NB4 (cell line): ENCODE data around the gene TFPI2.

Experiments
- DNase-seq: peaks from one replicate; pipeline ENCODE4 v3.0.0; 2010; ENCODE audit warnings: low read depth
- H3K4me3 ChIP-seq: one replicate; pipeline ENCODE4 v1.5.1; 2011; ENCODE audit warnings: mild to moderate bottlenecking, low read depth, low read length, moderate library complexity
- CTCF ChIP-seq: IDR thresholded peaks from one replicate; pipeline ENCODE4 v1.5.1; 2012; ENCODE audit warnings: low read depth, low read length
- MAX ChIP-seq: IDR thresholded peaks from 2 replicates; pipeline ENCODE4 v1.6.1; 2011; ENCODE audit warnings: low read depth, low read length
- MYC ChIP-seq: IDR thresholded peaks from 2 replicates; pipeline ENCODE4 v1.6.1; 2011; ENCODE audit warnings: low read depth, low read length
- POLR2A ChIP-seq: IDR thresholded peaks from 2 replicates; pipeline ENCODE4 v1.6.1; 2011; ENCODE audit warnings: mild to moderate bottlenecking; ENCODE audit not compliant: insufficient read length; ENCODE audit errors: extremely low read depth

TFPI2 gene

GRCh38 chr7:93858857-93859256 lies 31.7 kb downstream of the TFPI2 start:
- TF ChIP-seq MYC, result no peak
- TF ChIP-seq MAX, result no peak
- no peak for DNase-seq

DNA sequence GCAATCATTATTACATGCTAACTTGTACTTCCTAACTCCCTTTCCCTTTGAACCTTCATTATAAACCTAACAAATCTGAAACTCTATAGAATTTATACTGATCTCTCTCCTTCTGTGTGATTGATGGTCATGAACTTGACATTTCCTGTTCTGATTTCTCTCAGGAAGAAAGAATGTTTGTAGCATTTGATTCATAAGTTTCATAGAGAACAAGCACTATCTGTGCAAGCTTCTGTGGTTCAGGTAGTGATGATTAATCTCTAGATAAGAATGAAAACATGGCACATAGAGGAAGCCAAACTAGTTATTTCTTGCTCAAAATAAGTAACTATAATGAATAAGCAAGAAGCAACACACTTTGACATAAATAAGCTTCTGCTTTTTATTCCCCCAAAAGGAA lies 34.2 kb downstream of the TFPI2 start:
- no peak for DNase-seq
- H3K4me3 ChIP-seq, result no peak overlapping the region
- no peak for TF ChIP-seq CTCF
- no peak for TF ChIP-seq MAX
- no peak for TF ChIP-seq POLR2A
- TF ChIP-seq MYC, result no peak

More at GRCh38 chr7:93858857-93859256, 31.7 kb downstream of the TFPI2 start:
- no peak overlapping the region for H3K4me3 ChIP-seq

DNA sequence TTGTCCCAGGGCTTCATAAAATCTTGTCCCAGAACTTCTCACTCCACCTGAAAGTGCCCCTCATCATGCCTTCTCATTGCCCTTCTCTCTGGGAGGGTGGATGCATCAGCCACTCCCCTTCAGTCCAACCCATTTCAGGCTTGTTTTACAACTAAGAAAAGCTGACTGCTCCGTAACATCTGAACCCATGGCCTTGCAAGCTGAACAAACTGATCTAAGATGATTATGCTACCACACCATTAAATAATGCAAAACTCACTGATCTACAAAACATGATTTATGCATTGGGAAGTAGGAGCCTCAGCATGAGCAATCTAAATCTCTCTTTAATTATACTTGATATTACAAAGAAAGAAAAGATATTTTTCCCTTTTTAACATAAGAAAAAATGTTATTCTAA lies 34.8 kb downstream of the TFPI2 start:
- TF ChIP-seq POLR2A, result no peak
- no peak for TF ChIP-seq MYC
- TF ChIP-seq CTCF, result no peak
- TF ChIP-seq MAX, result no peak
- DNase-seq, result no peak
- no peak overlapping the region for H3K4me3 ChIP-seq

- TF ChIP-seq POLR2A, result no peak
- no peak for TF ChIP-seq CTCF
- no peak for TF ChIP-seq MYC
- TF ChIP-seq MAX, result no peak
- H3K4me3 ChIP-seq, result no peak overlapping the region
- no peak for DNase-seq
These were observed 36.1 kb downstream of the TFPI2 start for GRCh38 chr7:93854480-93854879.

GRCh38 chr7:93851536-93851935 lies 39.0 kb downstream of the TFPI2 start:
- H3K4me3 ChIP-seq, result no peak overlapping the region
- TF ChIP-seq POLR2A, result no peak
- TF ChIP-seq MAX, result no peak
- no peak for TF ChIP-seq CTCF
- no peak for DNase-seq

DNA sequence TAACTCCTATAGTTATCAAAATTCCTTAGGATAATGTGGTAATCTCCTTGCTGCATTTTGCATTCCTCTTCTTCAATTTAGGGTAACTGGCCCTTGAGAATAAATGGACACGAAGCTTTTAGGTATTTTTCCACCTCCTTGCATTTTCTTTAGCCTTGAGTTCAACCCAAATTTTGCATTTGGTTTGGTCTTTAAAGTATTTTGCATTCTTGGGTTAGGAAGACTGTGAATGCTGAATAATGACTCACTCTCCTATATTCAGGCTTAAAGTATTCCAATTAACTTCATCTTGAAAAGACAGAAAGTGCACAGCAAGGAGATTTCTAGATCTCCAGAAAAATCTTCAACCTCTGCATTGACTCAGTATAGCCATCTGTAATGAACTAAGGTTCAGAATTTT lies 47.3 kb downstream of the TFPI2 start:
- no peak for DNase-seq
- H3K4me3 ChIP-seq, result no peak overlapping the region
- TF ChIP-seq MAX, result no peak
- TF ChIP-seq POLR2A, result no peak
- TF ChIP-seq MYC, result no peak
- TF ChIP-seq CTCF, result no peak

- H3K4me3 ChIP-seq, result no peak overlapping the region
- no peak for DNase-seq
- TF ChIP-seq POLR2A, result no peak
- TF ChIP-seq MAX, result no peak
- TF ChIP-seq CTCF, result no peak
- TF ChIP-seq MYC, result no peak
These were observed 51.6 kb downstream of the TFPI2 start for GRCh38 chr7:93838966-93839365.
